OCI-LY3 (cell line): ENCODE measurements around the gene P2RY8.

Experiments
- CTCF ChIP-seq: fragments of 200-600, 300-600 bp; sonication (generic); IDR thresholded peaks from 2 replicates; pipeline ENCODE4 v1.5.1; 2014; ENCODE audit warnings: antibody characterized with exemption, low read length, low read depth
- EZH2phosphoT487 ChIP-seq: fragments of 200-600 bp; shearing (Covaris generic); IDR thresholded peaks from 2 replicates; pipeline ENCODE4 v1.6.1; 2018; ENCODE audit warnings: antibody characterized with exemption, mixed run types, low read depth

- TF ChIP-seq CTCF = no peak
- no peak for TF ChIP-seq EZH2phosphoT487
Measured at GRCh38 chrX:1464971-1465285, 72.1 kb downstream of the P2RY8 start.
